ENCODE data around the gene ENDOV. TPM values are rescaled to one million over a fixed set of nuclear protein-coding genes. Genes with fewer than 3 reads are reported as not detected.
"Not testable (repeated sequence)": the region's sequence is repeated elsewhere in the genome, so short reads cannot be mapped to it uniquely, and the experiment has no call there.

The ENDOV gene
- total and polyA plus RNA-seq, 2 donors (not counting 3 experiments of a cell fraction or from before 2014, with no cell fraction given): 20.4 to 25.9 TPM

DNA sequence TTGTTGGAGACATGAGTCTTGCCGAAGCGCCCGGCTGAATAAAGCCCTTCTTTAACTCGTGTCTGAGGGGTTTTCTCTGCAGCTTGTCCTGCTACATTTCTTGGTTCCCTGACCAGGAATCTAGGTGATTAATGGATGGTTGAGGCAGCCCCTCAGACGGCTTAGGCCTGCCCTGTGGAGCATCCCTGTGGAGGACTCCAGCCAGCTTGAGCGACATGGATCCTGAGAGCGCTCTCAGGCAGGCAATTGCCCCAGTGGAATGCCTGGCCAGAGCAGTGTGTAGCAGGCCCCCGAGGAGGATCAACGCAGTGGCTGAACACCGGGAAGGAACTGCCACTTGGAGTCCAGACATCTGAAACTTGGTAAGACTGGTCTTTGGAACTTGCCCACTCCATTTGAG lies 17.3 kb upstream of the ENDOV start:
- FAIRE-seq (no peak), DNase-seq (ENCODE audit: low read depth, low spot score) (no peak)
- no TSS peak for BruUV-seq (replicated peaks)
- no peak overlapping the region for H2AFZ ChIP-seq (ENCODE audit: low read depth, low read length)
- H3K27me3 ChIP-seq (ENCODE audit: control insufficient read depth in 2 of 2, insufficient read depth in 2 of 2, low read length in 2 of 2): no peaks in the 10 kb centered on the region
- peaks cover 5 to 9% of the 10 kb centered on the region in 2 experiments for H3K36me3 ChIP-seq (ENCODE audit: control insufficient read depth in 2 of 2, extremely low read depth in 1 of 2, insufficient read depth in 2 of 2, low read length in 2 of 2)
- dilution Hi-C loops (cut with MboI; ENCODE audit: extremely low pct_ligation_motif_present, low sequenced_read_pairs): no loop called here
- no peak overlapping the region for H3K9ac ChIP-seq (replicated peaks; ENCODE audit: extremely low read depth, insufficient read depth, low read length)
- POLR2A ChIA-PET: no interaction called here
- no peaks in the 10 kb centered on the region for H3K9me3 ChIP-seq (replicated peaks; ENCODE audit: control insufficient read depth, insufficient read depth, low read length)
- no peak overlapping the region for H3K4me3 ChIP-seq (replicated peaks in 1 of 3; ENCODE audit: insufficient read depth in 1 of 3, low read depth in 1 of 3, low read length in 3 of 3)
- no peaks in the 10 kb centered on the region for H3K79me2 ChIP-seq (ENCODE audit: control insufficient read depth, insufficient read depth, low read length)
- CTCF ChIA-PET: no interaction called here
- TF ChIP-seq, protein P1, sequence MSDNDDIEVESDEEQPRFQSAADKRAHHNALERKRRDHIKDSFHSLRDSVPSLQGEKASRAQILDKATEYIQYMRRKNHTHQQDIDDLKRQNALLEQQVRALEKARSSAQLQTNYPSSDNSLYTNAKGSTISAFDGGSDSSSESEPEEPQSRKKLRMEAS (IDR thresholded peaks at IDR 0.05; ENCODE audit: insufficient read depth, insufficient read length): no peak
- TF ChIP-seq GATA2 (IDR thresholded peaks at IDR 0.05; ENCODE audit: insufficient read depth, insufficient read length, low read depth, low read length) (no peak), FOS (IDR thresholded peaks at IDR 0.05; ENCODE audit: borderline replicate concordance, insufficient read depth, low read length) (no peak), MYC (IDR thresholded peaks at IDR 0.05; ENCODE audit: low read depth, low read length) (no peak), POLR2AphosphoS5 (IDR thresholded peaks at IDR 0.05; ENCODE audit: insufficient read depth, low read depth, low read length) (no peak), JUN (IDR thresholded peaks at IDR 0.05; ENCODE audit: borderline replicate concordance, insufficient read depth, insufficient read length, low read depth) (no peak), EZH2 (IDR thresholded peaks at IDR 0.05; ENCODE audit: borderline replicate concordance, low read depth, low read length, severe bottlenecking) (no peak), POLR2A (IDR thresholded peaks at IDR 0.05; ENCODE audit: low read depth, low read length) (no peak)
- TF ChIP-seq, protein P2, sequence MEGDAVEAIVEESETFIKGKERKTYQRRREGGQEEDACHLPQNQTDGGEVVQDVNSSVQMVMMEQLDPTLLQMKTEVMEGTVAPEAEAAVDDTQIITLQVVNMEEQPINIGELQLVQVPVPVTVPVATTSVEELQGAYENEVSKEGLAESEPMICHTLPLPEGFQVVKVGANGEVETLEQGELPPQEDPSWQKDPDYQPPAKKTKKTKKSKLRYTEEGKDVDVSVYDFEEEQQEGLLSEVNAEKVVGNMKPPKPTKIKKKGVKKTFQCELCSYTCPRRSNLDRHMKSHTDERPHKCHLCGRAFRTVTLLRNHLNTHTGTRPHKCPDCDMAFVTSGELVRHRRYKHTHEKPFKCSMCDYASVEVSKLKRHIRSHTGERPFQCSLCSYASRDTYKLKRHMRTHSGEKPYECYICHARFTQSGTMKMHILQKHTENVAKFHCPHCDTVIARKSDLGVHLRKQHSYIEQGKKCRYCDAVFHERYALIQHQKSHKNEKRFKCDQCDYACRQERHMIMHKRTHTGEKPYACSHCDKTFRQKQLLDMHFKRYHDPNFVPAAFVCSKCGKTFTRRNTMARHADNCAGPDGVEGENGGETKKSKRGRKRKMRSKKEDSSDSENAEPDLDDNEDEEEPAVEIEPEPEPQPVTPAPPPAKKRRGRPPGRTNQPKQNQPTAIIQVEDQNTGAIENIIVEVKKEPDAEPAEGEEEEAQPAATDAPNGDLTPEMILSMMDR (IDR thresholded peaks at IDR 0.05; ENCODE audit: extremely low read depth in 1 of 2, insufficient read depth in 1 of 2, low read depth in 1 of 2, low read length in 2 of 2): no peak
- H4K20me1 ChIP-seq (replicated peaks; ENCODE audit: control insufficient read depth, extremely low read depth, insufficient read depth, low read length): no peaks in the 10 kb centered on the region
- intact Hi-C loops (cut with micrococcal nuclease): no loop called here
- no peak overlapping the region for H3K4me2 ChIP-seq (ENCODE audit: insufficient read depth, low read length)
- no peak overlapping the region for H3K27ac ChIP-seq (ENCODE audit: insufficient read depth, low read depth, low read length)
- H3K9me1 ChIP-seq (replicated peaks; ENCODE audit: control insufficient read depth, extremely low read depth, insufficient read depth, low read length): no peaks in the 10 kb centered on the region
- H3K4me1 ChIP-seq (ENCODE audit: control insufficient read depth, extremely low read depth, insufficient read depth, low read length): no peaks in the 10 kb centered on the region

DNA sequence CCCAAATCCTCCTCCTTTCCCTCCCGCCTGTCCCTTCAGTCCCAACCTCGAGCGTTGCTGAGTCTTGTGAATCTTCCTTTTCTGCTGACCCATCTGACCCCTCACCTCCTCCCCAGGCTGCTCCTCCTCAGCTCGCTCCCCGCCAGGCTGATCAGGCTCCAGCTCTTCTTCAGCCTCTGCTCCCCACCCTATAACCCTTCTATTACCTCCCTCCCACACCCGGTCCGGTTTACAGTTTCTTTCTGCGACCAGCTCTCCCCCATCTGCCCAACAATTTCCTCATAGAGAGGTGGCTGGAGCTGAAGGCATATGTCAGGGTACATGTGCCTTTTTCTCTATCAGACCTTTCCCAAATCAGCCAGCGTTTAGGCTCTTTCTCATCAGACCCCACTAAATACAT lies 13.9 kb upstream of the ENDOV start:
- H3K27me3 ChIP-seq (ENCODE audit: control insufficient read depth in 2 of 2, insufficient read depth in 2 of 2, low read length in 2 of 2); H3K4me2 ChIP-seq (ENCODE audit: insufficient read depth, low read length); H3K27ac ChIP-seq (ENCODE audit: insufficient read depth, low read depth, low read length); H3K4me3 ChIP-seq (replicated peaks in 1 of 3; ENCODE audit: insufficient read depth in 1 of 3, low read depth in 1 of 3, low read length in 3 of 3); H3K79me2 ChIP-seq (ENCODE audit: control insufficient read depth, insufficient read depth, low read length); H3K9ac ChIP-seq (replicated peaks; ENCODE audit: extremely low read depth, insufficient read depth, low read length); POLR2A ChIA-PET; intact Hi-C loops (cut with micrococcal nuclease); H2AFZ ChIP-seq (ENCODE audit: low read depth, low read length); H3K9me1 ChIP-seq (replicated peaks; ENCODE audit: control insufficient read depth, extremely low read depth, insufficient read depth, low read length); H4K20me1 ChIP-seq (replicated peaks; ENCODE audit: control insufficient read depth, extremely low read depth, insufficient read depth, low read length); BruUV-seq (replicated peaks); FAIRE-seq; H3K9me3 ChIP-seq (replicated peaks; ENCODE audit: control insufficient read depth, insufficient read depth, low read length); H3K36me3 ChIP-seq (ENCODE audit: control insufficient read depth in 2 of 2, extremely low read depth in 1 of 2, insufficient read depth in 2 of 2, low read length in 2 of 2); dilution Hi-C loops (cut with MboI; ENCODE audit: extremely low pct_ligation_motif_present, low sequenced_read_pairs); DNase-seq (ENCODE audit: low read depth, low spot score); H3K4me1 ChIP-seq (ENCODE audit: control insufficient read depth, extremely low read depth, insufficient read depth, low read length): not testable (repeated sequence)
- CTCF ChIA-PET: interaction anchor here (1.0 kb wide), 1 partner anchor 8 kb away, joined by 3 read pairs; no protein-coding TSS in a partner anchor

DNA sequence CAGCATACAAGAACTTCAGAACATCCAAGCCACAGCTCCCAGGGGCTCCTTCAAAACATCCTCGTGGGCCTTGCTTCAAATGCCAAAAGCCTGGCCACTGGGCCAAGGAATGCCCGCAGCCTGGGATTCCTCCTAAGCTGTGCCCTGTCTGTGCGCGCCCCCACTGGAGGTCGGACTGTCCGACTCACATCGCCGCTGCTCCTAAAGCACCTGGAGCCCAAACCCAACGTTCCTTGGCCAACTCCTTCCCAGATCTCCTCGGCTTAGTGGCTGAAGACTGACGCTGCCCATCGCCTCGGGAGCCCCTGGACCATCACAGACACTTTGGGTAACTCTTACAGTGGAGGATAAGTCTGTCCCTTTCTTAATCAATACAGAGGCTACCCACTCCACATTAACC lies 12.9 kb upstream of the ENDOV start:
- H4K20me1 ChIP-seq (replicated peaks; ENCODE audit: control insufficient read depth, extremely low read depth, insufficient read depth, low read length); DNase-seq (ENCODE audit: low read depth, low spot score); FAIRE-seq; H2AFZ ChIP-seq (ENCODE audit: low read depth, low read length); H3K9me1 ChIP-seq (replicated peaks; ENCODE audit: control insufficient read depth, extremely low read depth, insufficient read depth, low read length); intact Hi-C loops (cut with micrococcal nuclease); H3K9me3 ChIP-seq (replicated peaks; ENCODE audit: control insufficient read depth, insufficient read depth, low read length); BruUV-seq (replicated peaks); POLR2A ChIA-PET; H3K27me3 ChIP-seq (ENCODE audit: control insufficient read depth in 2 of 2, insufficient read depth in 2 of 2, low read length in 2 of 2); H3K9ac ChIP-seq (replicated peaks; ENCODE audit: extremely low read depth, insufficient read depth, low read length); H3K79me2 ChIP-seq (ENCODE audit: control insufficient read depth, insufficient read depth, low read length); H3K4me3 ChIP-seq (replicated peaks in 1 of 3; ENCODE audit: insufficient read depth in 1 of 3, low read depth in 1 of 3, low read length in 3 of 3); H3K36me3 ChIP-seq (ENCODE audit: control insufficient read depth in 2 of 2, extremely low read depth in 1 of 2, insufficient read depth in 2 of 2, low read length in 2 of 2); H3K4me1 ChIP-seq (ENCODE audit: control insufficient read depth, extremely low read depth, insufficient read depth, low read length); H3K27ac ChIP-seq (ENCODE audit: insufficient read depth, low read depth, low read length); H3K4me2 ChIP-seq (ENCODE audit: insufficient read depth, low read length); dilution Hi-C loops (cut with MboI; ENCODE audit: extremely low pct_ligation_motif_present, low sequenced_read_pairs): not testable (repeated sequence)
- CTCF ChIA-PET: interaction anchor here (1.0 kb wide), 1 partner anchor 9 kb away, joined by 3 read pairs; no protein-coding TSS in a partner anchor

Measured in endothelial cell of umbilical vein (primary cell).